GM23338 (cell line): Measurements from ENCODE around the gene CAMTA1.

Source experiments
- EZH2 ChIP-seq: fragments of 200-600 bp; sonication (generic); IDR thresholded peaks from one replicate; pipeline ENCODE4 v1.8.0; 2017; ENCODE audit warnings: antibody characterized with exemption, mild to moderate bottlenecking, low read depth; ENCODE audit not compliant: unreplicated experiment
- EZH2phosphoT487 ChIP-seq: fragments of 200-600 bp; sonication (generic); IDR thresholded peaks from one replicate; pipeline ENCODE4 v1.8.1; 2018; ENCODE audit warnings: antibody characterized with exemption; ENCODE audit not compliant: unreplicated experiment
- TF ChIP-seq, protein P1 (sequence below), 2 experiments: fragments of 200-600 bp in 1 of 2; sonication (generic) in 1 of 2; conservative IDR thresholded peaks; 2 replicates each; pipeline versions ENCODE4 v1.5.1 to v1.6.1; 2016 to 2017; ENCODE audit warnings: antibody characterized with exemption in 2 of 2, low read depth in 2 of 2, mild to moderate bottlenecking in 2 of 2, moderate library complexity in 1 of 2

GRCh38 chr1:7535934-7536878 lies 751.0 kb downstream of the CAMTA1 start:
- no peak for TF ChIP-seq EZH2
- TF ChIP-seq, protein P1, sequence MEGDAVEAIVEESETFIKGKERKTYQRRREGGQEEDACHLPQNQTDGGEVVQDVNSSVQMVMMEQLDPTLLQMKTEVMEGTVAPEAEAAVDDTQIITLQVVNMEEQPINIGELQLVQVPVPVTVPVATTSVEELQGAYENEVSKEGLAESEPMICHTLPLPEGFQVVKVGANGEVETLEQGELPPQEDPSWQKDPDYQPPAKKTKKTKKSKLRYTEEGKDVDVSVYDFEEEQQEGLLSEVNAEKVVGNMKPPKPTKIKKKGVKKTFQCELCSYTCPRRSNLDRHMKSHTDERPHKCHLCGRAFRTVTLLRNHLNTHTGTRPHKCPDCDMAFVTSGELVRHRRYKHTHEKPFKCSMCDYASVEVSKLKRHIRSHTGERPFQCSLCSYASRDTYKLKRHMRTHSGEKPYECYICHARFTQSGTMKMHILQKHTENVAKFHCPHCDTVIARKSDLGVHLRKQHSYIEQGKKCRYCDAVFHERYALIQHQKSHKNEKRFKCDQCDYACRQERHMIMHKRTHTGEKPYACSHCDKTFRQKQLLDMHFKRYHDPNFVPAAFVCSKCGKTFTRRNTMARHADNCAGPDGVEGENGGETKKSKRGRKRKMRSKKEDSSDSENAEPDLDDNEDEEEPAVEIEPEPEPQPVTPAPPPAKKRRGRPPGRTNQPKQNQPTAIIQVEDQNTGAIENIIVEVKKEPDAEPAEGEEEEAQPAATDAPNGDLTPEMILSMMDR (conservative IDR thresholded peaks at IDR 0.05; ENCODE audit: low read depth in 2 of 2), result no peak
- TF ChIP-seq EZH2phosphoT487, result no peak
